ENCODE measurements around the gene LGR4. TPM values are rescaled to one million over a fixed set of nuclear protein-coding genes. Genes with fewer than 3 reads are reported as not detected.

The LGR4 gene
- total and polyA plus RNA-seq, 12 donors = 7.3 to 90.4 (median 38.6) TPM

- Histone ChIP-seq H3K27ac (no peak overlapping the region), H3K4me3 (no peak overlapping the region), H3K4me1 (replicated peaks in 1 of 2) (peaks cover 16 to 24% of the 10 kb centered on the region in 2 donors), H3K27me3 (no peaks in the 10 kb centered on the region), H3K36me3 (replicated peaks in 1 of 2) (no peaks in the 10 kb centered on the region), H3K9me3 (replicated peaks in 1 of 3) (no peaks in the 10 kb centered on the region)
- no peak for TF ChIP-seq POLR2A (IDR thresholded peaks at IDR 0.05)
- TF ChIP-seq CTCF (IDR thresholded peaks at IDR 0.05) = no peak
- DNase-seq = no peak
- 96 to 100% (median 98%) methylated on average over 2 of the region's 2 CpGs for WGBS, 4 donors
- intact Hi-C loops (cut with DNase I) = no loop called here
Observed at GRCh38 chr11:27402450-27402849, 70.1 kb downstream of the LGR4 start.

- no peaks in the 10 kb centered on the region for H3K27me3 ChIP-seq
- H3K4me1 ChIP-seq (replicated peaks in 1 of 2) = peaks cover 16 to 24% of the 10 kb centered on the region in 2 donors
- no peaks in the 10 kb centered on the region for H3K36me3 ChIP-seq (replicated peaks in 1 of 2)
- no peak overlapping the region for H3K4me3 ChIP-seq
- intact Hi-C loops (cut with DNase I) = no loop called here
- TF ChIP-seq POLR2A (IDR thresholded peaks at IDR 0.05) (no peak), CTCF (IDR thresholded peaks at IDR 0.05) (no peak)
- 77 to 82% (median 78%) methylated on average over 5 of the region's 5 CpGs for WGBS, 4 donors
- no peak overlapping the region for H3K27ac ChIP-seq
- DNase-seq = no peak
- H3K9me3 ChIP-seq (replicated peaks in 1 of 3) = no peaks in the 10 kb centered on the region
Observed at GRCh38 chr11:27401833-27402316, 70.7 kb downstream of the LGR4 start.

GRCh38 chr11:27401280-27401832 lies 71.2 kb downstream of the LGR4 start:
- DNase-seq = no peak
- 77 to 89% (median 80%) methylated on average over 5 of the region's 5 CpGs for WGBS, 4 donors
- TF ChIP-seq CTCF (IDR thresholded peaks at IDR 0.05) = no peak
- TF ChIP-seq POLR2A (IDR thresholded peaks at IDR 0.05) = no peak
- Histone ChIP-seq H3K27ac (no peak overlapping the region), H3K9me3 (replicated peaks in 1 of 3) (no peaks in the 10 kb centered on the region), H3K4me1 (replicated peaks in 1 of 2) (peaks cover 15 to 24% of the 10 kb centered on the region in 2 donors), H3K27me3 (no peaks in the 10 kb centered on the region), H3K36me3 (replicated peaks in 1 of 2) (no peaks in the 10 kb centered on the region), H3K4me3 (no peak overlapping the region)
- intact Hi-C loops (cut with DNase I) = no loop called here

- WGBS, 4 donors = 76 to 98% (median 87%) methylated on average over 3 of the region's 3 CpGs
- no peak overlapping the region for H3K4me3 ChIP-seq
- DNase-seq = no peak
- H3K27ac ChIP-seq = no peak overlapping the region
- H3K9me3 ChIP-seq (replicated peaks in 1 of 3) = no peaks in the 10 kb centered on the region
- TF ChIP-seq CTCF (IDR thresholded peaks at IDR 0.05) (no peak), POLR2A (IDR thresholded peaks at IDR 0.05) (no peak)
- no peaks in the 10 kb centered on the region for H3K36me3 ChIP-seq (replicated peaks in 1 of 2)
- intact Hi-C loops (cut with DNase I) = loop anchor here in 1 of 2 donors (10.0 kb wide), 1 partner anchor 66 kb away; no protein-coding TSS in a partner anchor
- peaks cover 14 to 23% of the 10 kb centered on the region in 2 donors for H3K4me1 ChIP-seq (replicated peaks in 1 of 2)
- H3K27me3 ChIP-seq = no peaks in the 10 kb centered on the region
Observed at GRCh38 chr11:27398400-27398770, 74.2 kb downstream of the LGR4 start.
